ENCODE results near the gene AGPS. TPM values are rescaled to one million over a fixed set of nuclear protein-coding genes. Genes with fewer than 3 reads are reported as not detected.

AGPS gene
- total and polyA plus RNA-seq, 9 of the 15 experiments (the other 6 are each of a cell fraction or from before 2014, with no cell fraction given), result 15.5 to 211 (median 63.1) TPM

- TF ChIP-seq SFPQ (IDR thresholded peaks at IDR 0.05; ENCODE audit: low read depth, low read length) (no peak), ZNF134 (CRISPR knock-in tag; conservative IDR thresholded peaks at IDR 0.05) (no peak), ZNF3 (CRISPR knock-in tag; IDR thresholded peaks at IDR 0.05) (no peak), ASH1L (IDR thresholded peaks at IDR 0.05; ENCODE audit: borderline replicate concordance, low read depth, partially characterized antibody) (no peak), DPF2 (IDR thresholded peaks at IDR 0.05) (no peak), BRD4 (IDR thresholded peaks at IDR 0.05) (no peak), ZNF431 (CRISPR knock-in tag; IDR thresholded peaks at IDR 0.05) (no peak), ZNF766 (CRISPR knock-in tag; conservative IDR thresholded peaks at IDR 0.05) (no peak), KDM5B (IDR thresholded peaks at IDR 0.05; ENCODE audit: insufficient replicate concordance, low read depth, low read length) (no peak)
Observed at GRCh38 chr2:177538323-177538722, 145.8 kb downstream of the AGPS start (continued).

- Histone ChIP-seq H3K4me3 (no peak overlapping the region), H3K4me1 (replicated peaks in 1 of 2; ENCODE audit: control insufficient read depth in 2 of 2, insufficient read depth in 2 of 2, low read length in 2 of 2) (no peaks in the 10 kb centered on the region), H3K27me3 (ENCODE audit: control insufficient read depth in 2 of 2, insufficient read depth in 2 of 2, low read length in 2 of 2) (no peaks in the 10 kb centered on the region), H3K9me3 (replicated peaks; ENCODE audit: control insufficient read depth, insufficient read depth, low read depth, low read length) (no peaks in the 10 kb centered on the region), H3K36me3 (ENCODE audit: control insufficient read depth, insufficient read depth, low read length) (peaks cover 12% of the 10 kb centered on the region; the same call in 2 of the 3 replicates), H4K20me1 (replicated peaks; ENCODE audit: control insufficient read depth, insufficient read depth, low read length) (no peaks in the 10 kb centered on the region), H3K79me2 (ENCODE audit: control insufficient read depth, insufficient read depth, low read length) (no peaks in the 10 kb centered on the region), H3K9ac (ENCODE audit: insufficient read depth in 1 of 2, low read depth in 2 of 2, low read length in 2 of 2) (no peak overlapping the region), H3K9me1 (ENCODE audit: control insufficient read depth, insufficient read depth, low read length) (no peaks in the 10 kb centered on the region), H2AFZ (ENCODE audit: low read depth, low read length) (no peak overlapping the region), H3K4me2 (ENCODE audit: insufficient read depth, low read length) (no peak overlapping the region), H3K27ac (ENCODE audit: extremely low read depth, low read depth, low read length) (no peak overlapping the region)
- POLR2A ChIA-PET, result interaction anchor here (1.8 kb wide), 1 partner anchor 10 kb away, joined by 6 read pairs; no protein-coding TSS in a partner anchor
- in situ Hi-C loops (cut with MboI) (no loop called here), intact Hi-C loops (cut with micrococcal nuclease) (no loop called here)
- DNase-seq (ENCODE audit: extremely low read depth in 1 of 4, low spot score in 3 of 4) (no peak), ATAC-seq (no peak), FAIRE-seq (no peak)
- CTCF ChIA-PET (ENCODE audit: low intra/inter-chr PET ratio), result no interaction called here
- TF ChIP-seq ZSCAN32 (CRISPR knock-in tag; IDR thresholded peaks at IDR 0.05), result no peak
- TF ChIP-seq STAT5A (IDR thresholded peaks at IDR 0.05; ENCODE audit: borderline replicate concordance, low read length), result no peak
- TF ChIP-seq DMBX1 (CRISPR knock-in tag; IDR thresholded peaks at IDR 0.05; ENCODE audit: borderline replicate concordance), result no peak
- no peak for TF ChIP-seq CAMTA2 (CRISPR knock-in tag; conservative IDR thresholded peaks at IDR 0.05)
- TF ChIP-seq MAFK (IDR thresholded peaks at IDR 0.05; ENCODE audit: low read length), result no peak
- no peak for TF ChIP-seq ZKSCAN8 (CRISPR knock-in tag; IDR thresholded peaks at IDR 0.05)
- TF ChIP-seq, protein P1, sequence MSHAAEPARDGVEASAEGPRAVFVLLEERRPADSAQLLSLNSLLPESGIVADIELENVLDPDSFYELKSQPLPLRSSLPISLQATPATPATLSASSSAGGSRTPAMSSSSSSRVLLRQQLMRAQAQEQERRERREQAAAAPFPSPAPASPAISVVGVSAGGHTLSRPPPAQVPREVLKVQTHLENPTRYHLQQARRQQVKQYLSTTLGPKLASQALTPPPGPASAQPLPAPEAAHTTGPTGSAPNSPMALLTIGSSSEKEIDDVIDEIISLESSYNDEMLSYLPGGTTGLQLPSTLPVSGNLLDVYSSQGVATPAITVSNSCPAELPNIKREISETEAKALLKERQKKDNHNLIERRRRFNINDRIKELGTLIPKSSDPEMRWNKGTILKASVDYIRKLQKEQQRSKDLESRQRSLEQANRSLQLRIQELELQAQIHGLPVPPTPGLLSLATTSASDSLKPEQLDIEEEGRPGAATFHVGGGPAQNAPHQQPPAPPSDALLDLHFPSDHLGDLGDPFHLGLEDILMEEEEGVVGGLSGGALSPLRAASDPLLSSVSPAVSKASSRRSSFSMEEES (CRISPR knock-in tag; IDR thresholded peaks at IDR 0.05), result no peak
- WGBS (ENCODE audit: insufficient coverage, low coverage, missing lambda C conversion rate), result 94% methylated on average over 1 of the region's 1 CpG
- BruUV-seq (replicated peaks), result no TSS peak
Observed at GRCh38 chr2:177540283-177540682, 147.7 kb downstream of the AGPS start.
